GM18520 (cell line): ENCODE measurements around the gene OMP.

Source experiments
- ATAC-seq: cut with Tn5 transposase; IDR thresholded peaks from one replicate; pipeline ENCODE4 v1.9.1; 2021; ENCODE audit not compliant: unreplicated experiment

The OMP gene

DNA sequence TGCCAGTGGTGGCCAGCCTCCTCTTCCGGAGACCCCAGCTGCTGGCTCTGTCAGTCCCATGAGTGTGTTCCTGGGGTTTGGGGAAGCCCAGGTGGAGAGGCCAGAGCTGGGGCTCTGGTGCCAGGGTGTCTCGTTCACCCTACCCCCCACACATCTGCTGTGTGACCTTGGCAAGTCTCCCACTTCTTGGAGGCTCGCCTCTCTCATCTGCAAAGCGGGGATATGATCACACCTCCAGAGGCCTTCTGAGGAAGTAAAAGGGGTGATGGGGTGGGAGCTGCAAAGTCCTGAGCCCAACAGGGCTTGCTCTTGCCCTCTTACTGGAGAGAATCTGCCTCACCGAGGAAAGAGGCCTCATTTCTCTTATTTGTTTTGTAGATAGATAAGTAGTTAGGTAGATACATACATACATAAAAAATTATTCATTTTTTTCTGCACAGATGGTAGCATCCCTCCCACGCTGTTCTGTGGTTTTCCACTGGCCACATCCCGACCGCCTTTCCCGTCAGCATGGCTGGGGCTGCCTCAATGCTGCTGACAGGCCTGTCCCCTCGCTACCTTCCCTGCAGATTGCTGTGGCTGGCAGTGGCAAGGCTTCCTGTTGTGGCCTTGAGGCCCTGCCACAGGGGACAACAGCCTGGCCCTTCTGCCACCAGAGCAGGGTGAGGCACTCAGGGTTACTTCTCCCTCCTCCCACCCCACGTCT is 49.3 kb downstream of the OMP start:
- no peak for ATAC-seq

DNA sequence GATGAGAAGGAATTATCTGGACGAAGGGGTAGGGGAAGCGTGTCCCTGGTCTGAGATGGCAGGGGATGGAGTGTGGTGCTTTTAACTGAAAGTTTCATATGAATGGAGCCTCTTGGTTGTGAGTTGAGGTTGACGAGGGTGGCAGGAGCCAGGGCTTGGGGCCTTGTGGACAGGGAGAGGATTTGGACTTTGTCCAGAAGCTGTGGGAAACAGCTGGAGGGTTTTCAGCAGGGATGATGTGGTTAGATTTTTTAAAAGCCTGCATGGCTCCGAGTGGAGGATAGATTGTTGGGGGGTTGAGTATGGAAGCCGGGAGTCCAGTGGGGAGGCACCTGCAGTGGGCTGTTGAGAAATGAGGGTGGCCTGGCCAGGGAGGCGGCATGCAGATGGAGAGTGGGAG is 50.2 kb downstream of the OMP start:
- no peak for ATAC-seq
